Panc1 (cell line): ENCODE results near the gene ACSL6.

Experiments
- CTCF ChIP-seq: fragments of 450-650 bp; IDR thresholded peaks from 2 replicates; pipeline ENCODE4 v1.5.1; 2017; ENCODE audit warnings: mild to moderate bottlenecking
- POLR2AphosphoS5 ChIP-seq: IDR thresholded peaks from 2 replicates; pipeline ENCODE4 v1.6.1; 2012; ENCODE audit warnings: mild to moderate bottlenecking, low read depth, low read length, moderate library complexity
- REST ChIP-seq, 2 experiments: IDR thresholded peaks; 2 replicates each; pipeline ENCODE4 v1.6.1; 2011 to 2012; ENCODE audit warnings: low read depth in 2 of 2, control low read depth in 1 of 2, low read length in 1 of 2, mild to moderate bottlenecking in 1 of 2, moderate library complexity in 1 of 2; ENCODE audit not compliant: insufficient read depth in 1 of 2
- TCF7L2 ChIP-seq: IDR thresholded peaks from 2 replicates; pipeline ENCODE4 v1.6.1; 2011; ENCODE audit warnings: mild to moderate bottlenecking, low read depth, low read length, inconsistent platforms

GRCh38 chr5:131999041-131999440 is 12.4 kb downstream of the ACSL6 start:
- TF ChIP-seq CTCF: no peak
- TF ChIP-seq REST (IDR thresholded peaks at IDR 0.05; ENCODE audit: insufficient read depth in 1 of 2, low read depth in 2 of 2, low read length in 1 of 2): no peak
- no peak for TF ChIP-seq POLR2AphosphoS5
- TF ChIP-seq TCF7L2: no peak
